Vagina (tissue), 2 donors: ENCODE measurements around the gene MT1A.

Experiments used
- POLR2A ChIP-seq, 2 donors: fragments of 450-650 bp; IDR thresholded peaks; one replicate each; pipeline ENCODE4 v1.6.1; 2017; ENCODE audit warnings: antibody characterized with exemption in 2 of 2, mild to moderate bottlenecking in 2 of 2, moderate library complexity in 2 of 2
- TF ChIP-seq, protein P1 (sequence below), 3 experiments: fragments of 450-650 bp in 2 of 3; fragments of 200-600 bp in 1 of 3; sonication (generic) in 1 of 3; IDR thresholded peaks; one replicate each; pipeline ENCODE4 v1.5.1; 2017 to 2019; ENCODE audit warnings: antibody characterized with exemption in 3 of 3, mild to moderate bottlenecking in 2 of 3, moderate library complexity in 2 of 3

DNA sequence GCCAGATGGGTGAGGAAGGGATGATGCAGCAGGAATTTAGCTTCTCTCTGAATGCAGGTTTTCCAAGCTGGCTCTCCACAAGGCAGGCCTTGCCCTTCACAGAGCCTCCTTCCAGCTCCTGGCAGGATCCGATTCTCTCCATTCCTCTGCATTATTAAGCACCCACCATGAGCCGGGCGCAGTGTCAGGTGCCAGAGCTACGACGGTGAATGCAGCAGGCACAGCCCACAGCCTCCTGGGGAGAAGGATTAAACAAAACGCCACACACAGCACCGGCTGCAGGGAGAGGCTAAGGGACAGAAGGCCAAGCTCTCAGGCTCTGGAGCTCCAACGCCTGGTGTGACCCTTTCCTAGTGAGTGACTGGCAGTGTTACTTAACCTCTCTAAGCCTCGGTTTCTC is 37.1 kb upstream of the MT1A start:
- TF ChIP-seq POLR2A (IDR thresholded peaks at IDR 0.05) = no peak
- TF ChIP-seq, protein P1, sequence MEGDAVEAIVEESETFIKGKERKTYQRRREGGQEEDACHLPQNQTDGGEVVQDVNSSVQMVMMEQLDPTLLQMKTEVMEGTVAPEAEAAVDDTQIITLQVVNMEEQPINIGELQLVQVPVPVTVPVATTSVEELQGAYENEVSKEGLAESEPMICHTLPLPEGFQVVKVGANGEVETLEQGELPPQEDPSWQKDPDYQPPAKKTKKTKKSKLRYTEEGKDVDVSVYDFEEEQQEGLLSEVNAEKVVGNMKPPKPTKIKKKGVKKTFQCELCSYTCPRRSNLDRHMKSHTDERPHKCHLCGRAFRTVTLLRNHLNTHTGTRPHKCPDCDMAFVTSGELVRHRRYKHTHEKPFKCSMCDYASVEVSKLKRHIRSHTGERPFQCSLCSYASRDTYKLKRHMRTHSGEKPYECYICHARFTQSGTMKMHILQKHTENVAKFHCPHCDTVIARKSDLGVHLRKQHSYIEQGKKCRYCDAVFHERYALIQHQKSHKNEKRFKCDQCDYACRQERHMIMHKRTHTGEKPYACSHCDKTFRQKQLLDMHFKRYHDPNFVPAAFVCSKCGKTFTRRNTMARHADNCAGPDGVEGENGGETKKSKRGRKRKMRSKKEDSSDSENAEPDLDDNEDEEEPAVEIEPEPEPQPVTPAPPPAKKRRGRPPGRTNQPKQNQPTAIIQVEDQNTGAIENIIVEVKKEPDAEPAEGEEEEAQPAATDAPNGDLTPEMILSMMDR (IDR thresholded peaks at IDR 0.05) = no peak
